Esophagus muscularis mucosa (tissue), 4 donors: Measurements from ENCODE around the gene DRD3. TPM values are rescaled to one million over a fixed set of nuclear protein-coding genes. Genes with fewer than 3 reads are reported as not detected.
A peak's percentile ranks its signal among the peaks of the same experiment; 100 is the strongest.

Experiments used
- DNase-seq: peaks from one replicate; pipeline ENCODE4 v3.0.0-alpha.2; 2017; ENCODE audit errors: extremely low spot score
- H3K27ac ChIP-seq, 4 donors: fragments of 200-600 bp; sonication (generic); replicated peaks in 1 of 4; 1 replicate in 3 of 4; 2 replicates in 1 of 4; pipeline ENCODE4 v1.5.1; 2016 to 2019; ENCODE audit warnings: mild to moderate bottlenecking in 1 of 4
- H3K27me3 ChIP-seq, 4 donors: fragments of 200-600 bp; sonication (generic); one replicate each; pipeline versions ENCODE4 v1.5.1 to v1.6.0; 2016 to 2019
- H3K36me3 ChIP-seq, 4 donors: fragments of 200-600 bp; sonication (generic); one replicate each; pipeline ENCODE4 v1.5.1; 2016 to 2019
- H3K4me1 ChIP-seq, 4 donors: fragments of 200-600 bp; sonication (generic); one replicate each; pipeline ENCODE4 v1.5.1; 2016 to 2019
- H3K4me3 ChIP-seq, 4 donors: fragments of 200-600 bp; sonication (generic); 1 replicate in 2 of 4; 2 replicates in 2 of 4; pipeline ENCODE4 v1.5.1; 2016 to 2019; ENCODE audit warnings: mild to moderate bottlenecking in 4 of 4, moderate library complexity in 1 of 4
- H3K9me3 ChIP-seq, 4 donors: fragments of 200-600 bp; sonication (generic); 1 replicate in 3 of 4; 2 replicates in 1 of 4; pipeline ENCODE4 v1.5.1; 2016 to 2019
- EP300 ChIP-seq: sonication (generic); formaldehyde crosslinking; IDR thresholded peaks from one replicate; pipeline ENCODE4 v1.6.1; 2017; ENCODE audit warnings: antibody characterized with exemption
- POLR2A ChIP-seq: fragments of 450-650 bp; IDR thresholded peaks from one replicate; pipeline ENCODE4 v1.6.1; 2017; ENCODE audit warnings: antibody characterized with exemption, moderate library complexity, mild to moderate bottlenecking, low read depth
- POLR2AphosphoS5 ChIP-seq, 2 donors: sonication (generic); formaldehyde crosslinking; IDR thresholded peaks; one replicate each; pipeline ENCODE4 v1.6.1; 2017; ENCODE audit warnings: antibody characterized with exemption in 2 of 2
- WGBS: methylation state at CpG from one replicate; pipeline ENCODE4 v1.1.5; 2018; 5-methylcytosine and 5-hydroxymethylcytosine counted together
- intact Hi-C: fragments of 100-400 bp; cut with DNase I; formaldehyde crosslinking; loops from one replicate; pipeline ENCODE4 v1.15.1; 2023
- total RNA-seq, 4 donors: library from RNA; depleted of rRNA; stranded (reverse); fragments of >200 nt; gene quantifications; one replicate each; pipeline versions ENCODE4 v1.1.0 to v1.2.1, GENCODE V29; 2016
- TF ChIP-seq, protein P1 (sequence below), 3 experiments: fragments of 200-600 bp in 2 of 3; fragments of 450-650 bp in 1 of 3; sonication (generic) in 2 of 3; IDR thresholded peaks; one replicate each; pipeline ENCODE4 v1.5.1; 2017 to 2019; ENCODE audit warnings: antibody characterized with exemption in 3 of 3, mild to moderate bottlenecking in 2 of 3, moderate library complexity in 1 of 3

The DRD3 gene
- total RNA-seq, 4 donors from 2014 or later: not detected

DNA sequence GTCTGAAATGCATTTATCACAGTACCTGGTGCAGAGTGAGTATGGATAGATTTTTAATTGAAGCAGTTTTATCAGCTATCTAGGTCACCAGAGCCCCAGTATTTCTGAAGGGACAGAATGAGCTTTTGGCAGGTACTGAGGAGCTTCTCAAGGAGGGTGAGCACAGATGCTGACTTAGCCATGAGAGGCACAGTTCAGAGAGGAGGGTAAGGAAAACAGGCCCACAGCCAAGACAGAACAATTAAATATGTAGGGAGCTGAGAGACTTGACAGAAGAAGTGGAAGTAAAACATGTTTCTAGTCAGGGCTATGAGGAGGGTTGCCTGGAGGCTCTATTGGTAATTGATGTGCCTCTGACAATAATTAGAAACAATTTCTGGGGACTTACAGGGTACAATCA is 38.4 kb upstream of the DRD3 start:
- intact Hi-C loops: no loop called here
- DNase-seq: no peak
- Histone ChIP-seq H3K4me1 (peaks cover 0 to 19% (median 14%) of the 10 kb centered on the region in 4 donors), H3K36me3 (no peaks in the 10 kb centered on the region), H3K4me3 (no peak overlapping the region), H3K27ac (no peak overlapping the region), H3K9me3 (no peaks in the 10 kb centered on the region), H3K27me3 (peaks cover 0 to 6% (median 2%) of the 10 kb centered on the region in 4 donors)
- TF ChIP-seq POLR2A: no peak
- TF ChIP-seq EP300: no peak
- TF ChIP-seq, protein P1, sequence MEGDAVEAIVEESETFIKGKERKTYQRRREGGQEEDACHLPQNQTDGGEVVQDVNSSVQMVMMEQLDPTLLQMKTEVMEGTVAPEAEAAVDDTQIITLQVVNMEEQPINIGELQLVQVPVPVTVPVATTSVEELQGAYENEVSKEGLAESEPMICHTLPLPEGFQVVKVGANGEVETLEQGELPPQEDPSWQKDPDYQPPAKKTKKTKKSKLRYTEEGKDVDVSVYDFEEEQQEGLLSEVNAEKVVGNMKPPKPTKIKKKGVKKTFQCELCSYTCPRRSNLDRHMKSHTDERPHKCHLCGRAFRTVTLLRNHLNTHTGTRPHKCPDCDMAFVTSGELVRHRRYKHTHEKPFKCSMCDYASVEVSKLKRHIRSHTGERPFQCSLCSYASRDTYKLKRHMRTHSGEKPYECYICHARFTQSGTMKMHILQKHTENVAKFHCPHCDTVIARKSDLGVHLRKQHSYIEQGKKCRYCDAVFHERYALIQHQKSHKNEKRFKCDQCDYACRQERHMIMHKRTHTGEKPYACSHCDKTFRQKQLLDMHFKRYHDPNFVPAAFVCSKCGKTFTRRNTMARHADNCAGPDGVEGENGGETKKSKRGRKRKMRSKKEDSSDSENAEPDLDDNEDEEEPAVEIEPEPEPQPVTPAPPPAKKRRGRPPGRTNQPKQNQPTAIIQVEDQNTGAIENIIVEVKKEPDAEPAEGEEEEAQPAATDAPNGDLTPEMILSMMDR (IDR thresholded peaks at IDR 0.05): no peak
- no peak for TF ChIP-seq POLR2AphosphoS5 (IDR thresholded peaks at IDR 0.05)

DNA sequence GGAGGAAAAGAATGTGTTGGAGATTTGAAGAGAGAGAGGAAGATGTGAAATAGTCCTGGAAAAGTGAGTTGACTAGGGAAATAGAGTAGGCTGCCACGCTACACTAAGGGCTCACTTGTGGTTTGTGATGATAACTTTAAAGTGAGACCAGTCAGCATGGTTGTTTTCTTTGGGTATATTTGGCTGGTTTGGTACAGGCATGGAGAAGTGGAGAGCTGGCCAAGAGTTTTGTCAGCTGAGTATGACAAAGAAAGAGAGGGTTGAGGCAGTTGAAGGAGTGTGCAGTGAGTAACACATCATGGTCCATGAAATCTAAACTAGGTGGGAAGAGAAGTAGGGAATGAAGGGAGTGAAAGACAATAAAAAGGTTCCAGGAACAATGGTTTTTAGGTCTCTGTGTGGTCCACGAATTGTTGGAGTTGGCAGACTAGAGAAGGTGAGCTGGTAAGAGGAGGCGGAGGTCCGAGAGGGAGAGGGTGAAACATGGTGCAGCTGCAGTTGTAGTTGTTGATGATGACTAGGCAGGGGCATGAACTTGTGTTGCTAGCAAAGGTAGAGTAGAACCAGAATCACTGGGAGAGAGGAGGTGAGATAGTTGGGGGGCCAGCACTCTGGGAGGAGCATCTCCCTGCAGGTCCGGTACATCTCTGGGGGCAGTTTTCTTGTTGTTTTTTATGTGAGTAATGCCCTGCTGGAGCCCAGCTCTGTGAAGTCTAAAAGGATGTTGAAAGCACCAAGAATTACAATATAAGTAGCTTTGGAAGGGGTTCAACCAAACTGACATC is 37.5 kb upstream of the DRD3 start:
- Histone ChIP-seq H3K9me3 (no peaks in the 10 kb centered on the region), H3K4me3 (no peak overlapping the region), H3K27ac (no peak overlapping the region), H3K36me3 (no peaks in the 10 kb centered on the region), H3K27me3 (peaks cover 0 to 11% (median 2%) of the 10 kb centered on the region in 4 donors), H3K4me1 (peaks cover 0 to 19% (median 14%) of the 10 kb centered on the region in 4 donors)
- TF ChIP-seq POLR2A (no peak), EP300 (no peak), POLR2AphosphoS5 (IDR thresholded peaks at IDR 0.05) (no peak)
- TF ChIP-seq, protein P1 (IDR thresholded peaks at IDR 0.05): no peak
- intact Hi-C loops: no loop called here
- WGBS: 90% methylated on average over 5 of the region's 5 CpGs
- no peak for DNase-seq

DNA sequence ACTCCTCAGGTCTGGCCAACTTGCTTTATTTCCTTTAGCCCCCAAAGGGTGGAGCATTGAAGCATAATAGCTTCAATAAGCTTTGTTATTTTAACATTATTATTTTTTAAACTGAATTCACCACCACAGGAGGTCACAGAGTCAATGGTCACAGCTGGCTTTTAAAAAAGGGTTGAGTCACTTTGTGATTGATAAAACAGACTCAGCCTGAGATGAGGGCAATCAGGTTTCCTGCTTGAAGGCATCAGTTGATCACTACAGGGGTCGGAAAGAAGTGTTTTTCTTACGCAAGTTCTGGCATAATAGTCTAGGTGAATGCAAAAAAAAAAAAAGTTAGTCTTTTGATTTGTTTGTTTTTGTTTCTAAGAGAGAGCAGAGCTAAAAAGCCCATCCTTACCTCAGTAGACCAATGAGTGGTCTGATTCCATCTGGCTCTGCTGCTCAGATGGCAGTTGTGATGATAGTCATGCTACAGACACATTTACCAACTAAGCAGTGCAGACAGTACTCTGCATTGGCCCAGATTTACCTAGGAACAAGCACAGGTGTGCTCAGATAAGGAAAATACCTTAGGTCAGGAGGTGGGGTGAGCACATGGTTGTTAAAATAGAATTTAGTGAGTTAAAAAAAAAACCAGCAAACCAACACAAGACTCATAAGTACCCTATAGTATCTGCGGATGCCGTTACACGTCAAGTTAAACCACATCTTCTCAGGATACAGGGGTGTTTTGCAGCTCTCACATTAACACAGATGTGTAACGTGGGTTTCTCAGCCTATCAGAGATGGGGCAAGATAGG is 35.9 kb upstream of the DRD3 start:
- no peak overlapping the region for H3K27ac ChIP-seq
- intact Hi-C loops: no loop called here
- peak overlapping the region in 3 of 4 donors; percentile 15 to 44 (median 25) for H3K4me3 ChIP-seq
- peaks cover 0 to 19% (median 14%) of the 10 kb centered on the region in 4 donors for H3K4me1 ChIP-seq
- TF ChIP-seq POLR2A: no peak
- TF ChIP-seq EP300: no peak
- TF ChIP-seq POLR2AphosphoS5 (IDR thresholded peaks at IDR 0.05): no peak
- TF ChIP-seq, protein P1 (IDR thresholded peaks at IDR 0.05): no peak
- H3K27me3 ChIP-seq: peaks cover 0 to 11% (median 2%) of the 10 kb centered on the region in 4 donors
- H3K36me3 ChIP-seq: no peaks in the 10 kb centered on the region
- WGBS: 61% methylated on average over 6 of the region's 6 CpGs
- H3K9me3 ChIP-seq: no peaks in the 10 kb centered on the region
- peak; percentile 39 for DNase-seq

DNA sequence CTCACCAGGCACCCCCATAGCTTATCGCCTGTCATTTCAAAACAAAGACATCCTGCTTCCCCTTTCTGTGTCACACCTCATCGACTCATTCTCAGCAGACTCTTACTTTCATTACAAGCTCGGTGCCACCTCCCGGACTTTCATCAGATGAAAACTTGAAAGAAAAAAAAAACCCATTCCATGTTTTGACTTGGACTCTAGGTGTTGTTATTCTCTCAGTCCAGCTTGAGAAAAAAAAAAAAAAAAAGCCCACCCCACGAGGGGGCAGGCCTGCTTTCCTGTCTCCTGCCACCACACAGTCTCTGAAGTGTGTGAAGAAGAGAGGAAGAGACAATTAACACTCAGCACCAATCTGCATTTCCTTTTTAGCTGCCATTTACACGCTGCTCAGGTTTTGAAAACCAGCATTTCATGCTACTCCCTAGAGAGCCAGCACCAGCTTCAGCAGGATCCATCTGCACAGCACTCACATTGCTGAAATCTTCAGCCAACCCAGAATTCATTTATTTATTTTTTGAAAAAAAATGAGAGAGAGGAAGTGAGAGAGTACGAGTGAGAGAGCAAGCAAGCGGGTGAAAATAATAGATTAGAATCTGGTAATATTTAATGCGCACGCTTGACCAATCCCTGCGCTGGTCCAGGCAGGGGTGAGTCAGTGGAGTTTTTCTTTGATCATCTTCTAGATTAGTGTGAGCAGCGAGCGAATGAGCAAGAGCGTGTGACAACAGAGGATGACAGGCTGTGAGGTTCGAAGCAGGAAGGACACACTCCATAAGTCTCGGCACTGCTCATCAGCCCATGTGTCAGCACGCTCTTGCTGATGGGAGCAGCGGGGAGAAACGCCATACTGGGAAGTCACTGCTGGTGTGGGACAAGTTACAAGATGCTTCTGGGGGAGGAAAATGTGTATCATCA is 35.0 kb upstream of the DRD3 start:
- no peak for DNase-seq
- WGBS: 19% methylated on average over 17 of the region's 19 CpGs

More for the DNA sequence above, 35.0 kb upstream of the DRD3 start:
- intact Hi-C loops: no loop called here
- peaks cover 0 to 19% (median 14%) of the 10 kb centered on the region in 4 donors for H3K4me1 ChIP-seq
- no peaks in the 10 kb centered on the region for H3K9me3 ChIP-seq
- H3K27ac ChIP-seq: no peak overlapping the region
- no peaks in the 10 kb centered on the region for H3K36me3 ChIP-seq
- no peak for TF ChIP-seq POLR2A
- TF ChIP-seq EP300: no peak
- TF ChIP-seq, protein P1 (IDR thresholded peaks at IDR 0.05): no peak
- no peak for TF ChIP-seq POLR2AphosphoS5 (IDR thresholded peaks at IDR 0.05)
- peak overlapping the region; percentile 14 to 44 (median 20) for H3K4me3 ChIP-seq
- H3K27me3 ChIP-seq: peaks cover 0 to 11% (median 2%) of the 10 kb centered on the region in 4 donors
